Measurements from ENCODE around the gene KLHDC8B. TPM values are rescaled to one million over a fixed set of nuclear protein-coding genes. Genes with fewer than 3 reads are reported as not detected.

The KLHDC8B gene
- total RNA-seq = 100 to 1,000 TPM in 7 of 9 donors, 10 to 100 TPM in 2; 96.9 to 138 (median 112) TPM
- 100 to 1,000 TPM in 1 of 2 donors, 10 to 100 TPM in 1; 66.3 to 134 TPM for polyA plus RNA-seq
- long read RNA-seq, donor 1, transcript KLHDC8B-201 (6 exons, 1,959 nt) = major isoform, 67 of 149 reads
- long read RNA-seq, donor 1, partial matches to known transcripts = 41 of 149 reads
- long read RNA-seq, donor 1, other reads (novel, unspliced or antisense) = 40 of 149 reads
- long read RNA-seq, donor 2, transcript KLHDC8B-201 (6 exons, 1,959 nt) = major isoform, 357 of 485 reads
- long read RNA-seq, donor 2, partial matches to known transcripts = 47 of 485 reads
- long read RNA-seq, donor 2, other reads (novel, unspliced or antisense) = 81 of 485 reads
- long read RNA-seq, donor 3, transcript KLHDC8B-201 (6 exons, 1,959 nt) = major isoform, 77 of 139 reads
- long read RNA-seq, donor 3, partial matches to known transcripts = 36 of 139 reads
- long read RNA-seq, donor 3, other reads (novel, unspliced or antisense) = 25 of 139 reads

- DNase-seq (peak; percentile 92 to 94 (median 93)), ATAC-seq (peak; percentile 83 to 91 (median 88))
- Histone ChIP-seq H3K4me3 (peak within 1 kb of the TSS; percentile 47 to 98 (median 92)), H3K9me3 (no peaks in the 10 kb centered on the region), H3K36me3 (peaks cover 0 to 24% (median 19%) of the 10 kb centered on the region in 9 donors), H3K27me3 (no peaks in the 10 kb centered on the region), H3K27ac (peak within 1 kb of the TSS; percentile 79 to 99 (median 96)), H3K4me1 (peaks cover 13 to 62% (median 51%) of the 10 kb centered on the region in 12 donors)
- WGBS, 4 donors = 0 to 1% (median 1%) methylated on average over 49 to 57 of the region's 57 CpGs
- intact Hi-C loops (cut with DNase I) = loop anchor here (1.0 to 10.0 kb wide), 15 partner anchors 36 to 278 kb away; partner anchors contain the start of genes C3orf62 (in 9 of the 10), USP4 (in 4 of the 10) and LAMB2 (in 2 of the 10)
- TF ChIP-seq CTCF (IDR thresholded peaks at IDR 0.05) = peak; percentile 95 to 98 (median 96)
- TF ChIP-seq POLR2A (IDR thresholded peaks at IDR 0.05) = peak in 1 of 2 donors; percentile 81
Observed at GRCh38 chr3:49171119-49171774, at the start of gene KLHDC8B. KLHDC8B (plus strand) TSS chr3:49171598; CDS start chr3:49172770, 1,172 bp downstream.

- Histone ChIP-seq H3K9me3 (no peaks in the 10 kb centered on the region), H3K36me3 (peaks cover 0 to 83% (median 80%) of the 10 kb centered on the region in 9 donors), H3K4me1 (peaks cover 3 to 32% (median 19%) of the 10 kb centered on the region in 12 donors), H3K27me3 (no peaks in the 10 kb centered on the region), H3K27ac (no peak overlapping the region), H3K4me3 (no peak overlapping the region)
- TF ChIP-seq CTCF (IDR thresholded peaks at IDR 0.05) = no peak
- no peak for TF ChIP-seq POLR2A (IDR thresholded peaks at IDR 0.05)
- intact Hi-C loops (cut with DNase I) = no loop called here
- DNase-seq (no peak), ATAC-seq (no peak)
- 94 to 95% (median 94%) methylated on average over 12 of the region's 12 CpGs for WGBS, 4 donors
Observed at GRCh38 chr3:49122022-49122421, 49.4 kb upstream of the KLHDC8B start.

GRCh38 chr3:49122451-49122850, 48.9 kb upstream of the KLHDC8B start:
- 44 to 79% (median 73%) methylated on average over 3 to 7 of the region's 7 CpGs for WGBS, 4 donors

More at GRCh38 chr3:49122451-49122850, 48.9 kb upstream of the KLHDC8B start:
- peaks cover 3 to 29% (median 19%) of the 10 kb centered on the region in 12 donors for H3K4me1 ChIP-seq
- no peak for ATAC-seq
- no peak for DNase-seq
- H3K27ac ChIP-seq = no peak overlapping the region
- intact Hi-C loops (cut with DNase I) = no loop called here
- H3K36me3 ChIP-seq = peaks cover 0 to 83% (median 80%) of the 10 kb centered on the region in 9 donors
- no peak overlapping the region for H3K4me3 ChIP-seq
- no peaks in the 10 kb centered on the region for H3K9me3 ChIP-seq
- no peaks in the 10 kb centered on the region for H3K27me3 ChIP-seq
- TF ChIP-seq POLR2A (IDR thresholded peaks at IDR 0.05) (no peak), CTCF (IDR thresholded peaks at IDR 0.05) (no peak)

All from heart left ventricle (tissue), 16 donors.